HG03097 (cell line): ENCODE measurements around the gene PTOV1.

Experiments used
- ATAC-seq: cut with Tn5 transposase; IDR thresholded peaks from one replicate; pipeline ENCODE4 v1.9.1; 2021; ENCODE audit not compliant: unreplicated experiment, low FRiP score

PTOV1 gene

GRCh38 chr19:49908480-49909420 lies 57.8 kb downstream of the PTOV1 start:
- ATAC-seq, result no peak

DNA sequence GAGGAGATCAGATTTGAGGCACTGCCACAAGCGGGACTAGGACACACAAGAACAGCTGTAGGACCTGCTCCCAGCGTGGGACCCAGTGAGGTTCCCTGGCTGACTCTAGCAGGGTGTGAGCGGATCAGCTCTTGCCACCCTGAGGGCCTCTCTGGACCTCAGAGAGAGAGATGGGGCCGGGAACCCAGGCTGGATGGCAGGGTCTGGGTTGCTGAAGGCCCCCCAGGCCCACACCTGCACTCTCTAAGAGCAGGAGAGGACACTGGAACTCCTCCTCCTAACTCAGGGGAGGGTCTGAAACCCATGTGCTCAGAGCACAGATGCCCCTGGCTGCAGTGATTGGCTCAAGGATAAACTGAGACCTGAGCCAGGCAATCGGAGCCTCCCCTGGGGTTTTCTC lies 59.2 kb downstream of the PTOV1 start:
- ATAC-seq, result no peak
